Smooth muscle cell of the brain vasculature (primary cell): ENCODE results near the gene JCHAIN.

Experiments
- DNase-seq: peaks from one replicate; pipeline ENCODE4 v3.0.0-alpha.2; 2012; ENCODE audit warnings: low read depth, low spot score

JCHAIN gene

GRCh38 chr4:70640192-70640591 is 26.1 kb downstream of the JCHAIN start:
- no peak for DNase-seq

GRCh38 chr4:70637239-70637913 is 28.9 kb downstream of the JCHAIN start:
- no peak for DNase-seq

- DNase-seq, result no peak
These were observed 31.8 kb downstream of the JCHAIN start for GRCh38 chr4:70634482-70634881.

GRCh38 chr4:70632028-70632427 is 34.3 kb downstream of the JCHAIN start:
- DNase-seq, result no peak

- DNase-seq, result no peak
These were observed 36.1 kb downstream of the JCHAIN start for GRCh38 chr4:70630162-70630561.

GRCh38 chr4:70629469-70630090 is 36.7 kb downstream of the JCHAIN start:
- DNase-seq, result no peak

GRCh38 chr4:70628444-70628843 is 37.9 kb downstream of the JCHAIN start, which contains the start of gene ENAM:
ENAM (plus strand) TSS chr4:70628744; CDS start chr4:70629501, 757 bp downstream.
- no peak for DNase-seq

- DNase-seq, result no peak
These were observed 38.7 kb downstream of the JCHAIN start for GRCh38 chr4:70627620-70628019.

GRCh38 chr4:70624226-70624793 is 42.0 kb downstream of the JCHAIN start:
- DNase-seq, result no peak

GRCh38 chr4:70623323-70623722 is 43.0 kb downstream of the JCHAIN start:
- DNase-seq, result no peak

- DNase-seq, result no peak
These were observed 46.5 kb downstream of the JCHAIN start for GRCh38 chr4:70619778-70620177.

- no peak for DNase-seq
These were observed 47.0 kb downstream of the JCHAIN start for GRCh38 chr4:70619288-70619687.

- DNase-seq, result no peak
These were observed 52.1 kb downstream of the JCHAIN start for GRCh38 chr4:70614184-70614555.

GRCh38 chr4:70613306-70614183 is 52.8 kb downstream of the JCHAIN start:
- no peak for DNase-seq

- no peak for DNase-seq
These were observed 58.0 kb downstream of the JCHAIN start for GRCh38 chr4:70608324-70608723.

- DNase-seq, result no peak
These were observed 58.9 kb downstream of the JCHAIN start for GRCh38 chr4:70607334-70607853.

- no peak for DNase-seq
These were observed 59.8 kb downstream of the JCHAIN start for GRCh38 chr4:70606459-70606858.
